Activated T-cell treated with anti-CD3 and anti-CD28 coated beads, Interleukin-2, amount 50 U/mL, for 48 hours (primary cell): ENCODE results near the gene ODF2.
"Not testable (repeated sequence)": the region's sequence is repeated elsewhere in the genome, so short reads cannot be mapped to it uniquely, and the experiment has no call there.

ENCODE experiments used
- DNase-seq, 2 experiments: peaks; one replicate each; pipeline ENCODE4 v3.0.0-alpha.2; 2020

The ODF2 gene

GRCh38 chr9:128424268-128424780 is 31.5 kb upstream of the ODF2 start:
- no peak for DNase-seq

GRCh38 chr9:128428644-128429512 is 26.9 kb upstream of the ODF2 start:
- no peak for DNase-seq

GRCh38 chr9:128429513-128430086 is 26.2 kb upstream of the ODF2 start:
- no peak for DNase-seq

- no peak for DNase-seq
Observed at GRCh38 chr9:128431207-128431606, 24.6 kb upstream of the ODF2 start.

GRCh38 chr9:128434340-128434739 is 21.5 kb upstream of the ODF2 start:
- DNase-seq = no peak

GRCh38 chr9:128435611-128436010 is 20.2 kb upstream of the ODF2 start:
- DNase-seq = no peak

GRCh38 chr9:128438343-128439109 is 17.3 kb upstream of the ODF2 start:
- DNase-seq = peak; percentile 91

GRCh38 chr9:128439273-128439672 is 16.5 kb upstream of the ODF2 start:
- DNase-seq = no peak

GRCh38 chr9:128442150-128442549 is 13.7 kb upstream of the ODF2 start:
- no peak for DNase-seq

- not testable (repeated sequence) for DNase-seq
Observed at GRCh38 chr9:128446505-128446904, 9.3 kb upstream of the ODF2 start.

- DNase-seq = no peak
Observed at GRCh38 chr9:128448746-128449145, 7.1 kb upstream of the ODF2 start.

- no peak for DNase-seq
Observed at GRCh38 chr9:128454991-128455390, 815 bp upstream of the ODF2 start.

- DNase-seq = peak; percentile 82
Observed at GRCh38 chr9:128456613-128457061, 831 bp downstream of the ODF2 start.

GRCh38 chr9:128457207-128457606 is 1.4 kb downstream of the ODF2 start:
- no peak for DNase-seq

- no peak for DNase-seq
Observed at GRCh38 chr9:128459011-128459410, 3.2 kb downstream of the ODF2 start.

- DNase-seq = no peak
Observed at GRCh38 chr9:128469070-128469469, 13.3 kb downstream of the ODF2 start.

GRCh38 chr9:128470560-128470959 is 14.8 kb downstream of the ODF2 start:
- DNase-seq = no peak

GRCh38 chr9:128473104-128473503 is 17.3 kb downstream of the ODF2 start:
- no peak for DNase-seq

GRCh38 chr9:128475867-128476266 is 20.1 kb downstream of the ODF2 start:
- no peak for DNase-seq

GRCh38 chr9:128479262-128479661 is 23.5 kb downstream of the ODF2 start:
- no peak for DNase-seq

GRCh38 chr9:128481561-128481960 is 25.8 kb downstream of the ODF2 start:
- DNase-seq = no peak

GRCh38 chr9:128482186-128482585 is 26.4 kb downstream of the ODF2 start:
- no peak for DNase-seq

GRCh38 chr9:128484686-128485413 is 29.0 kb downstream of the ODF2 start:
- DNase-seq = no peak
